ENCODE data around the gene AJAP1.
"Not testable (repeated sequence)": the region's sequence is repeated elsewhere in the genome, so short reads cannot be mapped to it uniquely, and the experiment has no call there.

Gene AJAP1

DNA sequence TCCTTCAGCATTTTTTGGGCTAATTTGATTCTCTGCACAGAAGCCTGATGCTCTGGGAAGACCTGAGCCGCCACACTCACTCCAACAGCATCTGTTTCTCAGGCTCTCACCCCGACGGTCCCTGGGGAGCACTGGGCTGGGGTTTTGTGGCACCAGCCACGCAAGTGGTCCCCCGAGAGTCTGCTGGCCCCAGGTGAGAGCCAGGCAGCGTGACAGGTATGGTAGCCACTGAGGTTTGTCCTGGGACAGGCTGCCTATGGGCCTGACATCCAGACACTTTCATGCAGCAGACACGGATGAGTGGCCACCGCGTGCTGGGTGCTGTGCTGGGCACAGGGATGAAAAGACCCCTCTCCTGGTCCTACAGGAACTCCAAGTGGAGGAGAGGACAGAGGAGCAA, 11.0 kb downstream of the AJAP1 start:
- no peaks in the 10 kb centered on the region for H3K4me1 ChIP-seq (ENCODE audit: low read length)
- no peaks in the 10 kb centered on the region for H3K36me3 ChIP-seq (replicated peaks; ENCODE audit: insufficient read depth, low read length)
- no peaks in the 10 kb centered on the region for H3K9me2 ChIP-seq (replicated peaks; ENCODE audit: insufficient read depth, low read length)
- DNase-seq = no peak
- no peaks in the 10 kb centered on the region for H3F3A ChIP-seq (ENCODE audit: insufficient read depth, low read length)
- H3K27ac ChIP-seq (ENCODE audit: low read length) = no peak overlapping the region
- no peaks in the 10 kb centered on the region for H3K79me2 ChIP-seq (ENCODE audit: low read length)
- TF ChIP-seq, protein P1, sequence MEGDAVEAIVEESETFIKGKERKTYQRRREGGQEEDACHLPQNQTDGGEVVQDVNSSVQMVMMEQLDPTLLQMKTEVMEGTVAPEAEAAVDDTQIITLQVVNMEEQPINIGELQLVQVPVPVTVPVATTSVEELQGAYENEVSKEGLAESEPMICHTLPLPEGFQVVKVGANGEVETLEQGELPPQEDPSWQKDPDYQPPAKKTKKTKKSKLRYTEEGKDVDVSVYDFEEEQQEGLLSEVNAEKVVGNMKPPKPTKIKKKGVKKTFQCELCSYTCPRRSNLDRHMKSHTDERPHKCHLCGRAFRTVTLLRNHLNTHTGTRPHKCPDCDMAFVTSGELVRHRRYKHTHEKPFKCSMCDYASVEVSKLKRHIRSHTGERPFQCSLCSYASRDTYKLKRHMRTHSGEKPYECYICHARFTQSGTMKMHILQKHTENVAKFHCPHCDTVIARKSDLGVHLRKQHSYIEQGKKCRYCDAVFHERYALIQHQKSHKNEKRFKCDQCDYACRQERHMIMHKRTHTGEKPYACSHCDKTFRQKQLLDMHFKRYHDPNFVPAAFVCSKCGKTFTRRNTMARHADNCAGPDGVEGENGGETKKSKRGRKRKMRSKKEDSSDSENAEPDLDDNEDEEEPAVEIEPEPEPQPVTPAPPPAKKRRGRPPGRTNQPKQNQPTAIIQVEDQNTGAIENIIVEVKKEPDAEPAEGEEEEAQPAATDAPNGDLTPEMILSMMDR (IDR thresholded peaks at IDR 0.05; ENCODE audit: low read length) = no peak
- TF ChIP-seq EZH2phosphoT487 (IDR thresholded peaks at IDR 0.05; ENCODE audit: low read length) (no peak), EZH2 (optimal IDR thresholded peaks at IDR 0.05; ENCODE audit: low read depth, low read length) (no peak)
- H3K27me3 ChIP-seq (replicated peaks; ENCODE audit: insufficient read depth, low read length) = peaks cover 90% of the 10 kb centered on the region
- no peak overlapping the region for H3K9ac ChIP-seq (ENCODE audit: low read length)
- H3K4me2 ChIP-seq (ENCODE audit: low read depth, low read length) = no peak overlapping the region
- no peak overlapping the region for H2AFZ ChIP-seq (ENCODE audit: low read length)
- no peaks in the 10 kb centered on the region for H4K20me1 ChIP-seq (ENCODE audit: insufficient read depth, low read length)
- H3K9me3 ChIP-seq (replicated peaks; ENCODE audit: insufficient read depth, low read length) = no peaks in the 10 kb centered on the region
- H3K4me3 ChIP-seq (ENCODE audit: low read length) = no peak overlapping the region

DNA sequence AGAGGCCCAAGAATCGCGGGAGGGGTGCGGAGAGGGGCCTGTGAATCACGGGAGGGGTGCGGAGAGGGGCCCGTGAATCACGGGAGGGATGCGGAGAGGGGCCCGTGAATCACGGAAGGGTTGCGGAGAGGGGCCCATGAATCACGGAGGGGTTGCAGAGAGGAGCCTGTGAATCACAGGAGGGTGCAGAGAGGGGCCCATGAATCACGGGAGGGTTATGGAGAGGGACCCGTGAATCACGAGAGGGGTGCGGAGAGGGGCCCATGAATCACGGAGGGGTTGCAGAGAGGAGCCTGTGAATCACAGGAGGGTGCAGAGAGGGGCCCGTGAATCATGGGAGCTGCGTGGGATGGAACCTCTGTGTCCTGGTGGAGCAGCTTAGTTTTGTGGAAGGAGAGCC, 12.3 kb downstream of the AJAP1 start:
- not testable (repeated sequence) for H2AFZ ChIP-seq (ENCODE audit: low read length); H3K4me1 ChIP-seq (ENCODE audit: low read length); H3K9me3 ChIP-seq (replicated peaks; ENCODE audit: insufficient read depth, low read length); H3K4me2 ChIP-seq (ENCODE audit: low read depth, low read length); H3K79me2 ChIP-seq (ENCODE audit: low read length); H3K4me3 ChIP-seq (ENCODE audit: low read length); H4K20me1 ChIP-seq (ENCODE audit: insufficient read depth, low read length); H3F3A ChIP-seq (ENCODE audit: insufficient read depth, low read length); H3K27ac ChIP-seq (ENCODE audit: low read length); H3K9ac ChIP-seq (ENCODE audit: low read length); H3K9me2 ChIP-seq (replicated peaks; ENCODE audit: insufficient read depth, low read length); DNase-seq; H3K36me3 ChIP-seq (replicated peaks; ENCODE audit: insufficient read depth, low read length)
- peaks cover 89% of the 10 kb centered on the region for H3K27me3 ChIP-seq (replicated peaks; ENCODE audit: insufficient read depth, low read length)

DNA sequence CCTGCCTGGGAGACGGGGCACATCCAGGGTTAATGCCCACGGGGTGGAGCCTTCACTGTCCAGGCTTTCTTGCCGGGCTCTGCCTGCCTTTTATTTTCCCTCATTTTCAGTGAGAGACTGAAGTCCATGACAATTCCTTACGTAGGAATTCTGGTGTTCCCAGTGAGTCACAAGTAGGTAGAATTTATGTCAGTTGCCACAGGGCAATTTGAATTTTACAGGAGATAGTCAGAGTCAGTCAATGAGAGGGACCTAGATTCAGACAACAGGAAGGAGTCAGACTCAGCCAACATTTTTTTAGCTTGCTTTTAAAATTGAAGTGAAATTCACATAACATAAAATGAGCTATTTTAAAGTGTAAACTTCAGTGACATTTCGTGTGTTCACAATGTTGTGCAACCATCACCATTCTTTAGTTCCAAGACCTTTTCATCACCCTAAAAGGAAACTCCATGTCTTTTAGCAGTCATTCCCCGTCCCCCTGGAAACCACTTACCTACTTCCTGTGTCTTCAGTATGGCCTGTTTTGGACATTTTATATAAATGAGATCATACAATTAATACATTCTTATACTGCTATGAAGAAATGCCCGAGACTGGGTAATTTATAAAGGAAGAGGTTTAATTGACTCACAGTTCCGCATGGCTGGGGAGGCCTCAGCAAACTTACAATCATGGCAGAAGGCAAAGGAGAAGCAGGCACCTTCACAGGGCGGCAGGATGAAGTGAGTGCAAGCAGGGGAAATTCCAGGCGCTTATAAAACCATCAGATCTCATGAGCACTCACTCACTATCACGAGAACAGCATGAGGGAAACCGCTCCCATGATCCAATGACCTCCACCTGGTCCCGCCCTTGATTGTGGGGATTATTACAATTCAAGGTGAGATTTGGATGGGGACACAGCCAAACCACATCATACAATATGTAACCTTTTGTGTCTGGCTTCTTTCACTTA, 14.6 kb downstream of the AJAP1 start:
- Histone ChIP-seq H3K27ac (ENCODE audit: low read length) (no peak overlapping the region), H4K20me1 (ENCODE audit: insufficient read depth, low read length) (no peaks in the 10 kb centered on the region), H3K9me2 (replicated peaks; ENCODE audit: insufficient read depth, low read length) (no peaks in the 10 kb centered on the region), H3K79me2 (ENCODE audit: low read length) (no peaks in the 10 kb centered on the region), H3K27me3 (replicated peaks; ENCODE audit: insufficient read depth, low read length) (peaks cover 89% of the 10 kb centered on the region), H3K4me2 (ENCODE audit: low read depth, low read length) (no peak overlapping the region), H3K4me3 (ENCODE audit: low read length) (no peak overlapping the region), H3F3A (ENCODE audit: insufficient read depth, low read length) (no peaks in the 10 kb centered on the region), H2AFZ (ENCODE audit: low read length) (no peak overlapping the region), H3K9ac (ENCODE audit: low read length) (no peak overlapping the region), H3K4me1 (ENCODE audit: low read length) (no peaks in the 10 kb centered on the region), H3K9me3 (replicated peaks; ENCODE audit: insufficient read depth, low read length) (no peaks in the 10 kb centered on the region), H3K36me3 (replicated peaks; ENCODE audit: insufficient read depth, low read length) (no peaks in the 10 kb centered on the region)
- DNase-seq = no peak
- TF ChIP-seq EZH2 (optimal IDR thresholded peaks at IDR 0.05; ENCODE audit: low read depth, low read length) = no peak
- TF ChIP-seq, protein P1 (IDR thresholded peaks at IDR 0.05; ENCODE audit: low read length) = no peak
- TF ChIP-seq EZH2phosphoT487 (IDR thresholded peaks at IDR 0.05; ENCODE audit: low read length) = no peak

DNA sequence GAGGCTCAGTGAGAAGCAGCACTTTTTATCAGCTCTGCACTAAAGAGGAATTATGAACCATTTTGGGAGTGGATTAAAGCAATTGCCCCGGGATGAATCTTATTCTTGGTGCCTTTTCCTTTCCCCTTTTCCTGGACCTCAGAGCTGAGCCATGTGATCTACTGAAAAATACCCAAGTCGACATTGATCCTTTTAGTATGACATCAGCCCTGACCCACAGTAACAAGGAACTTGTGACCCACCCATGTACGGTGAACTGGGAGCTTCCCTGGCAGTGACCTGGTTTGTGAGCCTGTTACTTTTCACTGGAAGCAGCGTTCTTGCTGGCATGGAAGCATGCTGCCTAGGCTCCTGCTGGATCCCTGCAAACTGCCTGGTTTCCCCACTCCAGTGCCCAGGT, 15.9 kb downstream of the AJAP1 start:
- no peak overlapping the region for H2AFZ ChIP-seq (ENCODE audit: low read length)
- no peak overlapping the region for H3K4me2 ChIP-seq (ENCODE audit: low read depth, low read length)
- no peak overlapping the region for H3K4me3 ChIP-seq (ENCODE audit: low read length)
- H3K27me3 ChIP-seq (replicated peaks; ENCODE audit: insufficient read depth, low read length) = peaks cover 89% of the 10 kb centered on the region
- no peaks in the 10 kb centered on the region for H3K9me2 ChIP-seq (replicated peaks; ENCODE audit: insufficient read depth, low read length)
- no peaks in the 10 kb centered on the region for H3K36me3 ChIP-seq (replicated peaks; ENCODE audit: insufficient read depth, low read length)
- H4K20me1 ChIP-seq (ENCODE audit: insufficient read depth, low read length) = no peaks in the 10 kb centered on the region
- no peak overlapping the region for H3K9ac ChIP-seq (ENCODE audit: low read length)
- no peaks in the 10 kb centered on the region for H3K9me3 ChIP-seq (replicated peaks; ENCODE audit: insufficient read depth, low read length)
- TF ChIP-seq EZH2 (optimal IDR thresholded peaks at IDR 0.05; ENCODE audit: low read depth, low read length) = no peak
- TF ChIP-seq, protein P1 (IDR thresholded peaks at IDR 0.05; ENCODE audit: low read length) = no peak
- H3F3A ChIP-seq (ENCODE audit: insufficient read depth, low read length) = no peaks in the 10 kb centered on the region
- H3K27ac ChIP-seq (ENCODE audit: low read length) = no peak overlapping the region
- H3K79me2 ChIP-seq (ENCODE audit: low read length) = no peaks in the 10 kb centered on the region
- H3K4me1 ChIP-seq (ENCODE audit: low read length) = no peaks in the 10 kb centered on the region
- DNase-seq = no peak

Measured in MM.1S (cell line).